GM19395 (cell line): Measurements from ENCODE around the gene DALRD3.

Experiments used
- ATAC-seq: cut with Tn5 transposase; IDR thresholded peaks from one replicate; pipeline ENCODE4 v1.9.1; 2021; ENCODE audit warnings: mild to moderate bottlenecking, moderate library complexity; ENCODE audit not compliant: unreplicated experiment

DALRD3 gene

DNA sequence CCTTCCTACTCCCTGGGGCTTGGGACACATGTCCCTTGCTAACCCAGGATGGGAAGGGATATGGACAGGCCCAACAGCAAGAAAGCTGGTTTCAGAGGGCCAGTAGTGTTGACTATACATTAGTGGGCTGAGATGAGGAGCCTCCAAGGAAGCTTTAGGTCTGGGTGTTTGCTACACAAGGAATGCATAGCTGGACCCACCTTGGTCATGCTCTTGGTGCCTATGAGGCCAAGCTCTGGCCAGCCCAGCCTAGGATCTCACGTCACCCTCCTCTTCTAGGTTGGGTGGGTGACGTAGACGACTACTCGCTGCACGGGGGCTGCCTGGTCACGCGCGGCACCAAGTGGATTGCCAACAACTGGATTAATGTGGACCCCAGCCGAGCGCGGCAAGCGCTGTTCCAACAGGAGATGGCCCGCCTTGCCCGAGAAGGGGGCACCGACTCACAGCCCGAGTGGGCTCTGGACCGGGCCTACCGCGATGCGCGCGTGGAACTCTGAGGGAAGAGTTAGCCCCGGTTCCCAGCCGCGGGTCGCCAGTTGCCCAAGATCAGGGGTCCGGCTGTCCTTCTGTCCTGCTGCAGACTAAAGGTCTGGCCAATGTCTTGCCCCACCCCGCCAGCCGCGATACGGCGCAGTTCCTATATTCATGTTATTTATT lies 11.8 kb downstream of the DALRD3 start:
- no peak for ATAC-seq

DNA sequence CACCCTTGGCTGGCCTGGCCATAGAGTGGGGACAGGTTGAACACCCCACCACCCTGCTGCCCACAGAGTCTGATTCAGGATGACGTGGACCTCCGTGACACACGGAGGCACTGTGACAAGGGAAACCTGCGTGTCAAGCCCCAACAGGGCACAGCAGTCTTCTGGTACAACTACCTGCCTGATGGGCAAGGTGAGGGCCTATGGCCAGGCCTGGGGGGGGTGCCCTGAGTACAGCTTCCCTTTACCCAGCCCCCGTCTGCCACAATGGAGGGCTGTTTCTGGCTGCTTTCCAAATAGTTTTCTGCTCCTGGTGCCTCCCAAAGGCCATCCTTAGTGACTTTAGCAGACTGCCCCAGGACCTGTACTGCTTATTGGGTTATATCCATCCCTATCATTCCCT lies 12.4 kb downstream of the DALRD3 start:
- ATAC-seq = no peak

DNA sequence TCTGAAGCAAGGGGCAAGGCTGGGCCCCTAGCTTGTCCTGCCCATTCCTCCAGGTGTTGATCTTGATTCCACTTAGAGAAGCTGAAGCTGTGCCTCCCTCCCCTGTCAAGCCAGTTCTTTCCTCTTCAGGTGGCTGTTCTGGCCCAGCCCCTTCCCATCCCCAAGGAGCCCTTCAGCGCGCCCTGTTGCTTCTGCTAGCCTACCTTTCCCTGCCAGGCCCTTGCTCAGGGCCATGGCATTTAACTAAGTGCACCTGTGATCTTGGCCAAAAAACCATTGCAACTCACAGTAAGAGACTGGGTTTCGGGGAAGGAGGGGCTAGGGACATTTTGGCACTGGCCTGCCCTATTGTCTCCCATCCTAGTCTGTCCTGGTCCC lies 13.1 kb downstream of the DALRD3 start:
- no peak for ATAC-seq

DNA sequence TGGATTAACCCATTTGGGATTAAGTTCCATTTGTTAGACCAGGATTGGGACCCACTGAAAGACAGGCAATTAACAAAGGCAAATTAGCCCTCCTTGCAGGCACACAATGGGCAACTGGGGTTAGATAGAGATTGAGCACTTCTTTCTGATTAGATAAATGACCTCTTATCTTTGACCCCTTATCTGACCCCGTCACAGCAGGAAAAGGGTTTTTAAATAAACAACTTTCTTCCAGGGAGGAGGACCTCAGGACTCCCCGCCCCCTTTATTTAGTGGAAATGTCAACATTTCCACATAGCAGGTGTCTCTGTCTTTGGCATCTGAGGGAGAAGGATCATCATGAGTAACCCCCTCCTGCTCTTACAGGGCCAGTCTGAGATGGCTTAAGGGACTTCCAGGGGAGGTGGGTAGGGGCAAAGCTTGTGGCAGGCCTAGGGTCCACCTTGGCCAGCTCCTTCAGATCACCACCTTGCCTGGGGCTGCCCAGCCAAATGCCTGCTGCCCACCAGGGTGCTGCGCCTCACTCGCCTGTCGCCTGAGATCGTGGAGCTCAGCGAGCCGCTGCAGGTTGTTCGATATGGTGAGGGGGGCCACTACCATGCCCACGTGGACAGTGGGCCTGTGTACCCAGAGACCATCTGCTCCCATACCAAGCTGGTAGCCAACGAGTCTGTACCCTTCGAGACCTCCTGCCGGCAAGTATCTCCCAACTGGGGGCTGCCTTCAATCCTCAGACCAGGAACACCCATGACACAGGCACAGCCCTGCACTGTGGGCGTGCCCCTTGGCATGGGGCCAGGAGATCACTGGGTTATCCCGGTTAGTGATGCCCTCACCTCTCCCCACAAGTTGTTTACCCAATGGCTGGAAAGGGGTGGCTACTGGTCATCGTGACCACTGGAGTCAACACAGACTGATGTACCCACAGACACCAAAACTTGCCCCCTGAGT lies 13.8 kb downstream of the DALRD3 start:
- no peak for ATAC-seq

DNA sequence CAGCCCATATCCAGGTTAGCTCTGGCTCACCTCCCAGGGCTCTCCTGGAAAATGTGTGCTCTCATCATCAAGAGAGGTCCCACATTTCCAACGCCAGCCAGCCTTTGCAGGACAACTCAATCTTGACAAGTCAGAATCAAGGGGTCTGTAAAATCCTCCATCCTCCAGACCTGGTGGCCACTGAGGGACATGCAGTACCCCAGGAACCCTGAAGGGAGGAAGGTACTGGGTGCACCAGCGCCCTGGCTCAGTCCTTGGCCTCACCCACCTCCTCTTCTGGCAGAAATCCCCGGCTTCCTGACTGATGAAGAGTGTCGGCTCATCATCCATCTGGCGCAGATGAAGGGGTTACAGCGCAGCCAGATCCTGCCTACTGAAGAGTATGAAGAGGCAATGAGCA lies 17.2 kb downstream of the DALRD3 start:
- no peak for ATAC-seq

DNA sequence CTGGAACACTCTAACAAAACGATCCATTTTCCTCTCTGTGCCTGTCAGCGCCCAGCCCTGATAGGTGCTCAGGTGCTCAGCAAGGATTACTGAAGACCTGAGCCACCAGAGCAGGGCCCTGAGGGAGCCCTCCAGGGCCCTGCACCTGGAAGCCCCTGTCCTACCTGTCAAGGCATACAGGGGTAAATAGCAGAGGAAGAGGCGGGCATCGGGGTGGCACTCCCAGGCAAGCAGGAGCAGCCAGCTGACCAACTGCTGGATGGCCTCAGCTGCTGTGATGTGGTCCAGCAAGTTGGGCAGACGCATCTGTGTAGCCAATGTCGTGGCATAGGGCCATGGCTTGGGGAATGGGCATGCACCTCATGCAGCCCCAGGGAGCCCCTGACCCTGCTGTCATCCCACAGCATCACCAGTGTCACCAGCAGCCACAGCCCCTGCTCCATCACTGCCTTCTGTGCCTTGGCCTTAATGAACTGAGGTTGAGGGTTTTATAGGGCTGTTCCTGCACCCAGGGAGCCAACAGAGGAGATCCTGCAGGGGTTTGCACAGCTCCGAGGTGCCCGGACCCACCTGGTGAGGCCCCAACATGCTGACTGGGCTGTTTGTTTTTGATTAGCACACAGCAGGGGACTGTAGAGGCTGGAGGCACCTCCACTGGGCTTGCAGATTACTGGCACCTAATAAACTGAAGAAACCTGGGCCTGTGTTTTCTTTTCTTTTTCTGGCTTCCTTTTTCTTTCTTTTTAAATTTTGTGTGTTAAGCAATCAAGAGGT lies 19.1 kb downstream of the DALRD3 start:
- no peak for ATAC-seq

DNA sequence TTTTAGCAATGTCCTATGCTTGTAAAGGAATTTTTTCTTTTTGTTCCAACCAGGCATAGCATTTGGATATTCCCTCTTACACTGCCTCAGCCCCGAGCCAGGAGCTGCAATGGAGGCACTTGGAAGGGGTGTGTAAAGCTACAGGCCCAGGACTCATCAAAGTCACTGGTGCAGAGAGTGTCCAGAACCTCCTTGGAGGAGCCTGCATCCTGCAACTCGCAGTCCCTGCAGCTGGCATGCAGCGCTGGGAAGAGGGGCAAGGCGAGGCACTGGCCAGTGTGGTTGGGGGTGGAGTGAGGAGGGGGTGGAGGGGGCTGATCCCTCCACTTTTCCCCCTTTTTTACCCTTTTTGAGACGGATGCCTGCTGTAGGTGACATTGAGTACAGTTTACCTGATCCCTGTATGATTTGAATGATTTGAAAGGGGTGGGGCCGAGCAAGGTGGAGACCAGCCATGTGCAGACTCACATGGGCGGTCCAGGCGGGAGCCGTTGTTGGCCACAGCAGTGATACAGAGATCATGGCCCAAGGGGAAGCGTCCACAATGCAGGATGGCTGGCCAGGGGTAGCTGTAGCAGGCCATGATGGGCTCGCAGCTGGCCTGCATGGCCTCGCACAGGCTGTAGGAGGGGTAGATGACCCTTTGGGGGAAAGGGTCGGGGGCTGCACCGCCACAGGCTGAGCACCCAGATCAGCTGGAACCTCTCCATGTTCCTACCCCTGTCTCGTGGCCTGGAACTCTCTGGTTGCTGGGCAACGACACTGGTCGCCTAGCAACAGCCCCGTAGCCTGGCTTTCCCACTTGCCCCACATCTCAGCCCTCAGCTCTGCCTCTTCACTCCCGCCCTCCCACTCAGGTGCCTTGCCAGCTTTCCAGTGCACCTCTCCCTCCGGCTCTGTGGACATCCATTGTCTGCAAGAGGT lies 20.4 kb downstream of the DALRD3 start:
- ATAC-seq = no peak

DNA sequence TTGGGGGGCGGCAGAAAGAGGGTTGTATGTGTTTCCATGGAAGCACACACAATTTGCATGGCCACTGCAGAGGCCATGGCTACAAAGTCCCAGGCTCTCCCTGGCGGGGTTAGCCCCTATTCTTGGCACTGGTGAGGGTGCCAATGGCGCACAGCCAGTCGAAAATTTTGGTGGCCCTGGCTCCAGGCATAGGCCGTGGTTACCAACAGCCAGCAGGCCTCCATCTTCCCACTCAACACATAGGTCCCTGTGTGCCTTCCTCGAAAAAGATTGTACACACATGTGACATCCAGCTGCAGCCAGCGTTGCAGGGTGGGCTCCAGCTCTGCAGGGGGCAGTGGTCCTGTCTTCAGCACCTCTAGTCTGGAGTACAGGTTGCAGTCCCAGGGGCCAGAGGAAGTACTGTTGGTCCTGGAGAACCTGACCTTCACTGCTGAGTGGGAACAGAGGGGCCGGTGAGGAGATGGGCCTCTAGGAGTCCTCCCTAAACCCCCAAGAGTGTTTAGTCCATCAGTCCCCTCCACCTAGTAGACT lies 21.2 kb downstream of the DALRD3 start:
- no peak for ATAC-seq

DNA sequence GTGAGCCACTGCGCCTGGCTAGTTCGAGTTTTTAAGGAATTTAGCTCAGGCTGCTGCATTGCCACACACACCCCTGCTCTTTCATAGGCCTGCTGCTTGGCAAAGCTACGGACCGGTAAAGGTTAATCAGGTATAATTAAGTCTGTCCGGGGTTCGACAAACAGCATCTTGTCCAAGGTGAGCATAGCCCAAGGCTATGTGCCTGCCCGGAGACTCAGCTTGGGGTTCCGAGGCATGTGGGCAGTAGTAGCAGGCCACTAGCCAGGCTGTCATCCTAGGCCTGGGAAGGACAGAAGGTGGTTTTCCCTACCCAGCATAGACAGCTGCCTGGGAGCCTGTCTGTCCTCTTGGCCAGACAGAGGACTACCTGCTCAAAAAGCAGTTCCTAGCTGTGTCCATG lies 21.7 kb downstream of the DALRD3 start:
- ATAC-seq = no peak

DNA sequence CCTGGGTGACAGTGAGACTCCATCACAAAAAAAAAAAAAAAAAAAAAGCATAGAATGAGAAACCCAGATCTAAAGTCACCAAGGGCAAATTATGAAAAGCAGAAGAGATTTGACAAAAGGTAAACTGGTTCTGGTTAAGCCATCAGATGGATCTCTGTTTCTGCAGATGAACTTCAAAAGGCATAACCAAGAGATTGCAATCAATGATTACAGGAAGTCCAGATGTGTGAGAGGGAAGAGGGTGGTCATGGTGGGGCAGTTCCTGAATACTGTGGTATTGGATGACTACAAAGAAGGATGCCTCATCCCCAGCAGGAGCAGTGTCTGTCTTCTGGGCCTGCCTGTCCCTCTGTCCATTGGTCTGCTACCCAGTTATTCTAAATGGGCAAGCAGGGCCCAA lies 24.5 kb downstream of the DALRD3 start:
- ATAC-seq = no peak

DNA sequence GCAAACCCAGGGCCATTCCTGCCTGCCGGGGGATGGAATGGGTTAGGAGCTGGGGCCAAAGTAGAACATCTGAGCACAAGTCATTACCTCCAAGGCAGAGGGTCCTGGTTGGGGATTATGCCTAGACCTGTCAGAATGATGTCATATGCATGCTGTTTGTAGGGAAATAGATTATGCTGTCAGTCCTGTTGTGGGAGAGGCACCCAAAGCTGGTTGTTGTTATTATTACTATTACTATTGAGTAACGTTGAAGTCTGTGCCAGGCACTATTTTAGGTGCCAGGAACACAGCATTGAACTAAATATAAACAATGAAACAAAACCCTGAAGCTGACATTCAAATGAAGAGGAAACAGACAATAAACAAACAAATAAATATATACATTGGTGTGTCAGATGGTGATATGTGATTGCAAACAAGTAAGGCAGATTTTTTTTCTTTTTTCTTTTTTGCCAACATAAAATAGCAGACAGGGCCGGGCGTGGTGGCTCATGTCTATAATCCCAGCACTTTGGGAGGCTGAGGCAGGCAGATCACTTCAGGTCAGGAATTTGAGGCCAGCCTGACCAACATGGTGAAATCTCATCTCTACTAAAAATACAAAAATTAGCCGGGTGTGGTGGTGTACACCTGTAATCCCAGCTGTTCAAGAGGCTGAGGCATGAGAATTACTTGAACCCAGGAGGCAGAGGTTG lies 26.4 kb downstream of the DALRD3 start:
- no peak for ATAC-seq

DNA sequence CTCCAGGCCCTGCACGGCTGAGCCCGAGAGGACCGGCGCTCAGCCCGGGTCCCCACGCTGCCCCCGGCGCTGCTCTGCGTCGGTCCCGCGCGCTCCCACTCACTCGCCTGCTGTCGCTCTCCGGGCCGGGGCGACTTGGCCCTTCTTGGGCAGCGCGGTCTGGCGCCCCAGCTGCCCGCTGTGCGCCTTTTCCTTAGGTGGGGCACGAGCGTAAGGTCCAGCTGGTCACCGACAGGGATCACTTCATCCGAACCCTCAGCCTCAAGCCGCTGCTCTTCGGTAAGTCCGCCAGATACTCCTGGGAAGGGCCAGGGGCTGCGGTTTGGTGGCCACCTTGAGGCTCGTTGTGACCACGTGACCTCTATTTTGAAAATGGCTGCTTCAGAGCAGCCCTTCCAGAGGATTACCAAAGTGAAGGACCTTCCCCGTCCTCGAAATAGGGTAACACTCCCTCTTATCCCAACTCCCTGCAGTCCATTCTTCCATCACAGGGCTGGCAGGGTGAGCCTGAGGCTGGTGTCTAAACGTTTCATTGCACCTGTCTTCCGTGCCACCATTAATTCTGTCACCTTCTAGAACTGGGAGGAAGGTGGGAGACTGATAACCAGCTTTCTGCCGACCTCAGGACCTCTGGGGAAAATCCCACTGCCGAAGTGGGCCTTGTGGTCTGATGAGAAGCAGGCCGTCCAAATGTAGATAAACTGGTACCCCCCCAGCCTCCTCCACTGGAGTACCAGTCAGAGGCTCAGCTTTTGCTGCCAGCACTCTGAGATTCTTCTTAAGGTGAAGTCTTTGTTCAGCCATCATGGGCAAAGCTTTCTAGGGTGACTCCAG lies 27.5 kb downstream of the DALRD3 start:
- ATAC-seq = peak; percentile 31

DNA sequence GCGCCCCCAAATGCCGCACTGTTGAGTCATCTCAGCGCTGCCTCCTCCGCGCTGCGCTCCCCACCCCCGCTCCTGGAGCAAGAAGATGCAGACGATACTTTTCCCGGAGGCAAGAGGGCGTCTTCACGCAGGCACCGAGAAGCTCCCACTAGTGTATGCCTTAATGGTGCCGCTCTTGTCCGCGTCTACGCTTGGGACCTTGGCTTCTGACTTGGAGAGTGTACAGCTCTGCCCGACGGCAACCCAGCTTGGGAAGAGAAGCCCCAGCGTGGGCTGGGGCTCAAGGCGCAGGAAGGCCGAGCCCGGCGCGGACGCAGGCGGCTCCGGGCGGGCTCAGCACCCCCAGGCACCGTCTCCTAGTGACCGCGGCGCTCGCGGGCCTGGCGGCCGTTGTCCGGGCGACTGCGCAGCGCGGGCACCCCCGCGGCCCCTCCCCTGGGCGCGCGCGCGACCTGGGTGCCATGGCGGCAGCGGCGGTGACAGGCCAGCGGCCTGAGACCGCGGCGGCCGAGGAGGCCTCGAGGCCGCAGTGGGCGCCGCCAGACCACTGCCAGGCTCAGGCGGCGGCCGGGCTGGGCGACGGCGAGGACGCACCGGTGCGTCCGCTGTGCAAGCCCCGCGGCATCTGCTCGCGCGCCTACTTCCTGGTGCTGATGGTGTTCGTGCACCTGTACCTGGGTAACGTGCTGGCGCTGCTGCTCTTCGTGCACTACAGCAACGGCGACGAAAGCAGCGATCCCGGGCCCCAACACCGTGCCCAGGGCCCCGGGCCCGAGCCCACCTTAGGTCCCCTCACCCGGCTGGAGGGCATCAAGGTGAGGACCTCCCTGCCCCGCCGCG lies 28.4 kb downstream of the DALRD3 start, which contains the start of gene P4HTM:
Gene P4HTM, plus strand, starts transcription at position 446 of the 840 bp plus-strand sequence. Its CDS starts 16 bp downstream, at position 462.
- peak; percentile 50 for ATAC-seq

DNA sequence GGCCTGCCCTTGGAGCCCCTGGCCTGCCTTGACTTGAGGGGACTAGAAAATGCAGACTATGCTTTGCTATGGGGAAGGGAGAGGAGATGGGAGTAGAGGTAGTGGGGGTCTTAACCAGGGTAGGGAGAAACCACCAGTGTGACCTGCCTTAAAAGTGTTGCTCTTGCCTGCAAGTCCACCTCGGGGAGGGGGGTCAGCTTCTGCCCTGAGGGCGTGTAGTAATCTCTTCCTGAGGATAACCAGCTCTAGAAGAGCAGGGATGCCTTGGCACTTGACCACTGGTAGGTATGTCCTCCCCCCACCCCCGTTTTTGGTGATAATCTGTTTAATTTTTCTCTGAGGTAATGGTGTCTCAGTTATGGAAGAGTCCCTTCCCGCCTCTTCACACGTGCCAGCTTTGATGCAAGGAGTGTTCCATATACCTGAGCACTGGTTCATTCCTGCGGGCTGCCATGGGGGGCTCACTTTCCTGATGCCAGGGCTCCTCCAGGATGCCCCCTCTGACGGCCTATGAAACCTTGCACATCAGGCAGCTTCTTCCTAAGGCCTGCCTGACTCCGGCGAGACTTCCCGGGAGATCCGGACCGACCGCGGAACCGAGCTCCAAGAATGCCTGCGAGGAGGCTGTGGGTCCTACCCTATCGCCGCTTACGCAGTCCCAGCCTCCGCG lies 29.1 kb downstream of the DALRD3 start:
- no peak for ATAC-seq

DNA sequence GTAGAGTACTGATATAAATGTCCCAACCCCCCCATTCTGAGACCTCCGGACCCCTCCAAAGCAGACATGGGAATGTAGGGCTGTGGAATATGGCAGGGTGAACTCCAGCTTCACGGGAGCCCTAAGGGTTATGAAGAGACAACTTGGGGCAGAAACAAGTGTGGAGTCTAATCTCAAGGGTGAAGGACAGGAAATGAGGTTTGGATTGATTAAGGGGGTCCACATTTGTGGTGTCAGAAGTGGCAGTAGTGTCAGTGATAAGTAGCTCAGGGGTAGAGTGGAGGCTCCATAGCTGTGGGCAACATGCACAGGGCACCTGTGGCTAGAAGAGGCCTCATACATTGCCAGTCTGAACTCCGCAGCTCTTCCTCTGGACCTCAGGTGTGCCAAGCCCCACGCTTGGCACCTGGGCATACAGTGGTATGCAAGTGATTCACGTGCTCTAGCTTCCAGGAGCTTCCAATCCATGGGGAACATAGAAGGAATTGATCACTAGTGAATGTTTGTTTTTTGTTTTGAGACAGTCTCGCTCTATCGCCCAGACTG lies 32.5 kb downstream of the DALRD3 start:
- no peak for ATAC-seq

DNA sequence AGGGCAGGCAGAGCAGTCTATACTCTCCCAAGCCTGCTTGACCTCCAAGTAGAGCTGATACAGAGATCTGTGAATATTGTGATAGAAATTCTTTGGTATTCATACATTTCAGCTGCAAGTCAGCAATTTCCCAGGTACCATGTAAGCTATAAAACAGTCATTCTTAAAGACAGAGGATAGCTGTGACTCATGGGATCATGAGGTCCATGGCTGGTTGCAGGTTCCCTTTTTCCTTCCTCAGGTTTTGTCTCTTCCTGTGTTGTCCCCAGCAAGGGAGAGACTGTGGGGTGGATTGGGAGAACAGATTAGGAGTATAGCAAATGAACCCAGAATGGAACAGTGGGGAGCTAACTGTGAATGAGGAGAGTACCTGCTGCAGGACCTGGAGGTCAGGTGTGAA lies 33.7 kb downstream of the DALRD3 start:
- ATAC-seq = no peak

DNA sequence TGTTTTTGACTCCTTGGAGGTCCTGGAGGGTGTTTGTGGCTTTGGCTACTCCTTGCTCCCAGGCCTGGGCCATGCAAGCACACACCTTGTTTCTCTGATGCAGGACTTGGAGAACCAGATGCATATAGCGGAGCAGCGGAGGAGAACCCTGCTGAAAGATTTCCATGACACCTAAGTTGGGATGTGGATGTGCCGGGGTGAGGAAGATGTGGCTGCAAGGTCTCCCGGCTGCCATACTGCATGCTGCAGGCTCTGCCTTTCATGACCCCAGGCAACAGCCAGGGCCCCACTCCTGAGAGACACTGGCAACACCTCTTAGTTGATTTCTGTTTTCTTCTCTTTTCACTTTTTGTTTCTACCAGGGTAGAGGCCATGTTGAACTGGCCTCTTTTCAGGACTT lies 35.3 kb downstream of the DALRD3 start:
- no peak for ATAC-seq
